ENCODE results near the gene ITGB3BP.
"Not testable (repeated sequence)": the region's sequence is repeated elsewhere in the genome, so short reads cannot be mapped to it uniquely, and the experiment has no call there.

ITGB3BP gene

DNA sequence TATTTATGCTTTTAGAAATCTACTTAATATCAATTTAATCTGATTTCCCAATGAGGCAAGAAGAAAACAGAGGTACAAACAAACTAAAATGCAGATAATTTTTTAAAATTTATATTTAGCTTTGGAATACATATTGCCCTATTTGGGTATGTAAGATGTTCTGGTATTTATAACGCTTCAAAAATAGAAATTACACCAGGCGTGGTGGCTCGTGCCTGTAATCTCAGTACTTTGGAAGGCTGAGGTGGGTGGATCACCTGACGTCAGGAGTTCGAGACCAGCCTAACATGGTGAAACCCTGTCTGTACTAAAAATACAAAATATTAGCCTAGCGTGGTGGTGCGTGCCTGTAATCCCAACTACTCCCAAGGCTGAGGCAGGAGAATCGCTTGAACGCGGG is 13.3 kb downstream of the ITGB3BP start:
- no peak for DNase-seq

DNA sequence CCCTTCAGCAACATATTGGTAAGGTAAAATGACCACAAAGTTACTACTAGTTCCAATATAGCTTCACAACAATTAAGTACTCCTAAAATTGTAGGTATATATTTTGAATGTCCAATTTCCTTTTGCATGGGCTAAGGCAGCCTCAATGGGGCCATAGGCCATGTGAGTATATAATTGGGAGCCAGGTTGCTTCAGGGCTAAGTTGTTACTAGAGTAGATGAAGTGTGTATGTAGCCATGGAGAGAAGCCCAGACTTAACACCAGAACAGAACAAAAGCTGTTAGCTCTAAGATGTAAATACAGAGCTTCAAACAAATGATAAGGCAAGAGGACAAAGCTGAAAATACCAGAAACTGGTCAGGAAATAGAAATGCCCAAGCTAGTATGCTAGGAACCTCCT is 16.2 kb downstream of the ITGB3BP start:
- DNase-seq, result no peak

DNA sequence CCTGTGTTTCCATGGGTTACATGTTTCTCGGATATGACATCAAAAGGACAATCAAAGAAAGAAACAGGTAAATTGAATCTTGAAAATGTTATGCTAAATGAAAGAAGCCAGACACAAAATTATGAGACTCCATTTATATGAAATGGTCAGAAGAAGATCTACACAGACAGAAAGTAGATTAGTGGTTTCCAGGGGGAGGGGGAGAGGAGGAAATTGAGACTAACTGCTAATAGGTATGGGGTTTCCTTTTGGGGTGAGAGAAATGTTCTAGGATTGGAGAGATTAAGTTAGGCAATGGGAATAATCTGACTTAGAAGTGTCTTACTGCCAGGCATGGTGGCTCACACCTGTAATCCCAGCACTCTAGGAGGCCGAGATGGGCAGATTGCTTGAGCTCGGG is 21.8 kb downstream of the ITGB3BP start:
- no peak for DNase-seq

DNA sequence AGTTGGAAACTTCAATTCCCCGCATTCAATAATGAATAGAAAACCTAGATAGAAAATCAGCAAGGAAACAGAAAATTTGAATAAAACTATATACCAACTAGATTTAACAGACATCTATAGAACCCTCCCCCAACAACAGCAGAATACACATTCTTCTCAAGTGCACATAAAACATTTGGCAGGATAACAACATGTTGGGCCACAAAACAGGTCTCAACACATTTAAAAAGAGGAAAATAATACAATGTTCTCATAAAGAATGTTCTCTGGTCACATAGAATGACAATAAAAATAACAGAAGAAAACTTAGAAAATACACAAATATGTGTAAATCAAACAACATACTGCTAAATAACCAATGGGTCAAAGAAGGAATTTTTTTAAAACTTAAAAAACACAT is 24.9 kb downstream of the ITGB3BP start:
- DNase-seq, result no peak

DNA sequence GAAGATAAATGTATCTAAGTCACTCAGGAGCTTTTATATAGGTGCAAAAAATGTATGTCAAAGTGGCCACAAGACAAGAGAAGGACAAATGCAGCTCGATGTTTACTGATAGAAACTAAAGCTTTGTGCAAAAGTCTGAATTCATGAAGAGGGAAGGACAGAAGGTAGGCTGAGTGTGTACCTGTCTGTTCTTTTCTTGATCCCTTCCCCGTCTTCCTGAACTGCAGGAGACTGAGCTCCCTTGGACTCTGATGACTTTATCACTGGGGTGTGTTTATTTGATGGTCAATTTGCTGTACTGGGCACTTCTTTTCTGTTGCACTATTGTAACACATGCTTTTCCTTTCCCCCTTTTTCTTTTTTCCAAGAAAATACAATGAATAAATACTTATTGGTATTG is 25.4 kb downstream of the ITGB3BP start:
- no peak for DNase-seq

DNA sequence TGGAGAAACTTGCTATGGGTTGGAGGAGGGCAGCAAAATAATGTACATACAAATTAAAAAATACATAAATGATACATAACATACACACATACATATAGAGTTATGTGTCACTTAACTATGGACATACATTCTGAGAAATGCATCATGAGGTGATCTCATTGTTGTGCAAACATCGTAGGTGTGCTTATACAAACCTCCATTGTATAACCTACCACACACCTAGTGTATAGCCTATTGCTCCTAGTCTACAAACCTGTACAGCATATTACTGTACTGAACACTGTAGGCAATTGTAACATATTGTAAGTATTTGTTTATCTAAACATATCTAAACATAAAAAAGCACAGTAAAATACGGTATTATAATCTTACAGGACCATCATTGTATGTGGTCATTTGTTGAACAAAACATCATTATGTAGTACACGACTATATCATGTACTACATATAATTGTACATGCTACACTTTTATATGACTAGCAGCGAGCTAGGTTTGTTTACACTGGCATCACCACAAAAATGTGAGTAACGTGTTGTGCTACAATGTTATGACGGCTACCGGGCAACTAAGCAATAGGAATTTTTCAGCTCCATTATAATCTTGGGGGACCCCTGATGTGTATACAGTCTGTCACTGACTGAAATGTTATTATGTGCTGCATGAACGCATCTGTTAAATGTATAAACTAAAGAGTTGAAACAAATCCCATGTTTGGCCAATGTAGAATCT is 35.5 kb downstream of the ITGB3BP start:
- no peak for DNase-seq

DNA sequence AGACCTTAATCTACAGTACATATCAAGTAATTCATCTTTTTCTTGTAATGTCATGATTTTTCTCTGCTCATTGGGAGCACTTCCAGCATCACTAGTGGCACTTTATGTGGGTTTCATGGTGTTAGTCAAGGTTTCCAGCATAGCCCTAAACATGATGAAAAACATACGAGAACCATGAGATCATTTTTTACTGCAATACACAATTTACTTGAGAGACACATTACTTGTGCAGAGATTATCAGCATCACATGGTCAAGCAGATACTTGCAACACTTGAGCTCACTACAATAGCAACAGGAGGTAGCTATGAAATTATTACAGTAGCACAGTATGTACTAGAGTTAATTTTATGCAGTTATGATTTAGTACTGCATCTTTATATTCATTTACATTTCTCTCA is 36.4 kb downstream of the ITGB3BP start:
- no peak for DNase-seq

DNA sequence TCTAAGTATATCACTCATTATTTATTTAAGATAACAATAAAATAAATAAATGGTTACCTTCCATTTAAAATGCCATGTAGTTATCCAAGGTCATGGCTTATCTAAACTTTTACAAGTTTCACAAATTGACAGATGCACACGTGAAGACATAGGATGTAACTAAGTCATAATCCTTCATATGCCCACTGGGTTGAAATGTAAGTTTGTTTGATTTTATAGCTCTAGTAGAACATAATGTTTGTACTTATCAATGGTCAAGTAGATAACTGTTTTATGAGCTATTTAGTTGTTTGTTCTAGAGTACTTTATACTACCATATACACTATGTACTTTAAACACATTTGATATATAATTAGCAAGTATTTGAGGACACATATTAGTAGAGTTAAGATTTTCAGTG is 43.0 kb downstream of the ITGB3BP start:
- no peak for DNase-seq

DNA sequence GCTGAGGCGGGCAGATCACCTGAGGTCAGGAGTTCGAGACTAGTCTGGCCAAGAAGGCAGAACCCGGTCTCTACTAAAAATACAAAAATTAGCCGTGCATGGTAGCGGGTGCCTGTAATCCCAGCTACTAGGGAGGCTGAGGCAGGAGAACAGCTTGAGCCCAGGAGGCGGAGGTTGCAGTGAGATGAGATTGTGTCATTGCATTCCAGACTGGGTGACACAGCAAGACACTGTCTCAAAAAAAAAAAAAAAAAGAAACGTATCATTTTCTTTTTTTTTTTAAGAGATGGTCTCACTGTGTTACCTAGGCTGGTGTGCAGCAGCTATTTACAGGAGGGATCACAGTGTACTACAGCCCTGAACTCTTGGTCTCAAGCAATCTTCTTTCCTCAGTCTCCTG is 47.3 kb downstream of the ITGB3BP start:
- DNase-seq, result no peak

DNA sequence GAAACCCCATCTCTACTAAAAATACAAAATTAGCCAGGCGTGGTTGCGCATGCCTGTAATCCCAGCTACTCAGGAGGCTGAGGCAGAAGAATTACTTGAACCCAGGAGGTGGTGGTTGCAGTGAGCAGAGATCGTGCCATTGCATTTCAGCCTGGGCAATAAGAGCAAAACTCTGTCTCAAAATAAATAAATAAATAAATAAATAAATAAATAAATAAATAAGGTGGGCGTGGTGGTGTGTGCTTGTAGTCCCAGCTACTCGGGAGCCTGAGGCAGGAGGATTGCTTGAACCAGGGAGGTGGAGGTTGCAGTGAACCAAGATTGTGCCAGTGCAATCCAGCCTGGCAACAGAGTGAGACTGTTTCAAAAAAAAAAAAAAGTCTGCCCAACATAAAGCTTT is 54.3 kb downstream of the ITGB3BP start:
- DNase-seq, result not testable (repeated sequence)

DNA sequence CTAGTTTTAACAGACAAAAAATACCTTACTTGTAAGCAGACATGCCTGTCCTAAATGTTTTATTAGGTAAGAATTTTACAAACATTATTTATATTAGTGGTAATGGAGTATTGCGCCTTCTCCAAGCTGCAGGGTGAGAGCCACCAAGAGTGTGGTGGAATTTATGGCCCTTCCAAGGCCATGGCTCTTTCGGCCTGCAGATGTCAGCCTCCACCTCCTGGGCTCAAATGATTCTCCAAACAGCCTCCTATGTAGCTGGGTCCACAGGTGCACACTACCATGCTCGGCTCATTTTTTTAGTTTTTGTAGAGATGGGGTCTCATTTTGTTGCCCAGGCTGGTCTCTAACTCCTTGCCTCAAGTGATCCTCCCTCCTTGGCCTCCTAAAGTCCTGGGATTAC is 56.3 kb downstream of the ITGB3BP start:
- DNase-seq, result no peak

DNA sequence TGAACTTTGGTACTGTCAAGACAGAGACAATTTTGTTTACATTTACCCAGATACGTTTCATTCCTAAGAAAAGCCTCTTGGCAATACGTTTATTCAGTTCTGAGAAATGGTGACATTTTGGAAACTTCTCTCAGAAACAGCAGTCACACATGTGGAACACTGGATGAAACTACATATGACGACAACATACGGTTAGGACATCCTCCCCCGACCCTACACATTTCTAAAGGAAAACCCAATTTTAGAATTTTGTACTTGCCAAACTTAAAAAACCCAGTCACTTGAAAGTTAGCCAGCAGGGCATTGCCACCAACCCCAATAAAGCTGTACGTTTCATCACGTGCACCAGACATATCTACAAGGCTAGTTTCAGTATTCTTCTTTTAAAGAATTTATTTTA is 56.8 kb downstream of the ITGB3BP start:
- DNase-seq, result no peak

DNA sequence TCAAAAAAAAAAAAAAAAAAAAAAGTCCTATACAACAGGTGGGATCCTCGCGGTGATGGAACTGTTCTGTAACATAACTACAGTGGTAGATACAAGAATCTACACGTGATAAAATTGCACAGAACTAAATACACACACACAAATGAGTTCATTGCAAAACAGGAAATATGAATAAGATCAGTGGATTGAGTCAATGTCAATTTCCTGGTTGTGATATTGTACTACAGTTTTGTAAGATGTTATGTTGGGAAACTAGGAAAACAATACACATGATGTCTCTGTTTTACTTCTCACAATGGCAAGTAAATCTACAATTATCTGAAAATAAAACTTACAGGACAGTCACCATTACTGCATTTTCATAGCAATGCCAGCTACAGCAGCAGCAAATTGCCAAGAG is 59.8 kb downstream of the ITGB3BP start:
- no peak for DNase-seq

DNA sequence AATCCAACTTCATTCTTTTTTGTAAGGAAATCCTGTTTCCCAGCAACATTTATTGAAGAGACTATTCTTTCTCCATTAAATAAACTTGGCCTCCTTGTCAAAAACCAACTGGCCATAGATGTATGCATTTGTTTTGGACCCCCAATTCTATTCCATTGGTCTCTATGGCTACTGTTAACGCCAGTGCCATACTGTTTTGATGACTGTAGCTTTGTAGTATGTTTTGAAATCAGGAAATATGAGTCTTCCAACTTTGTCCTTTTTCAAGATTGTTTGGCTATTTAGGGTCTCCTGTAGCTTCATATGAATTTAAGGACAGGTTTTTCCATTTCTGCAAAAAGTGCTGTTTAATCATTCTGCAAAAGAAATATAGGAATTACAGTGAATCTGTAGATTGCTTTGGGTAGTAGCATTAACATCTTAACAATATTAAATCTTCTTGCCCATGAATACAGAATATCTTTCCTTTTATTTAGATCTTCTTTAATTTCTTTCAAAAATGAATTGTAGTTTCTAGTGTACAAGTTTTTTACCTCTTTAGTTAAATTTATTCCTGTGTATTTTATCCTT is 61.3 kb downstream of the ITGB3BP start:
- DNase-seq, result no peak

DNA sequence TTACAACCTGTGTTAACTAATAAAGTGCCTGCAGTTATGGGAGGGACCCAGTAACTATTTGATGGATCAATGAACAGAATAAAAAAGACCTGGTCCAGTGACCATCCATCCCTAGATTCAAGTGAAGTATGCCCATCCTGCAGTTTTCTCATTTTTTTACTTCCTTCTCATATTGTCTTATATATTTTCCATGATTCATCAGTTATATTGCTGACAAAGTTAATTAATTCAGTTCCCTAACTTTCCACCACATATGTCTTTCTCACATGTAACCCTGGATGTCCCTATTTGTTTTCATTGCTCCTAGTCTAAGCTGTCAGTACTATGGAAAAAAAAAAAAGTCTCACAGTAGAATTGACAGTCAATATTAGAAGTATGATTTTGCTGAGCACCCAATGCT is 64.3 kb downstream of the ITGB3BP start:
- DNase-seq, result no peak

DNA sequence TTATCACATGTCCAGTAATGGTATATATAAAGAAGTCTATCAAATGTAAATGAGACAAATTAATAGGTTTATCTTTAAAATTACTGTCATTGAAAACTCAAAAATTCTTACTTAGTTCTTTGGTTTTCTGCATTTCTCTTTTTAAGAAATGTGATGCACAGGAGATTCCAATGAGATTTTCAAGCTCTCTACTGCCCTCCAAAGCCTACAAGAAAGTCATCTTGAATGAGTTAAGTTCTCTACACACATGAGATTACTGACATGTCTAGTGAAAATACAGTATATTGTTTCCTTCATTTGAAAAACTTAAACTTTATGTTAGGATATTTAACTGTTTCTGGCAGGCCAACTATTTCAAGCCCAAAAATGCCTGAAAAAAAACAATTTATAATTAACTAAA is 68.8 kb downstream of the ITGB3BP start:
- DNase-seq, result no peak

DNA sequence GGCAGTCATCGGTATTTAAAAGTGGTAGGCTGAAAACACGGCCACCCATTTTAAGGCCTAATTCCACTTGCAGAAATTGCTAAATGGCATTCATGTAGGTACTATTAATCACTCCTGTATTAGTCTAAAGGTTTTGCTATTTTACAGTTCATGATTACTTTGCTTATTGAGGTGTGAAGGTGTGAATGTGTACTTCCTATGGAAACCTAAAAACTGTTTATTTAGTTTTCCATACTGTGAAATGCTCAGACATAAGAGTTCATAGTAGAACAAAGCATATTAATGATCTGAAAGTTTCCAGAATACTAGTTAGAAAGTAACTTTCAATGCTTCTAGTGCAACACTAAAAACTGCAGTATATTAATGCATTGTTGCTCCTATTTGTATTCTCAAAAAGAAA is 69.8 kb downstream of the ITGB3BP start:
- DNase-seq, result no peak

DNA sequence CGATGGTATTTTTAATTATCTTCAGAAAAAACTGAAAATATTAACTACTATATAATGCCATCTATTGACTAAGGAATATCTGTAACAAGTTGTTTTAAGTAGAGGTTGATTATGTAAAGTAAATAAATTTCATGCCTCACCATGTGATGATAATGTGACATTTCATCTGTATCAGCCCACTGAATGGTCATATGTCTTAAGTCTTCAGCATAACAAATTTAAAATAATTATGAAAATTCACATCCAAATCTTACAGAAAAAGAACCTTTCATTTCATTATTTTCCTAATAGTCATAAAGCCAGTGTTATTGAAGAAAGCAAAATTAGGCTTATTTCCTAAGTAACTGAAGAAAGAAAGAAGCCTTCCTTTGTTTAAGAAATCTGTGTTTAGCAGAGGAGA is 72.6 kb downstream of the ITGB3BP start:
- DNase-seq, result no peak

DNA sequence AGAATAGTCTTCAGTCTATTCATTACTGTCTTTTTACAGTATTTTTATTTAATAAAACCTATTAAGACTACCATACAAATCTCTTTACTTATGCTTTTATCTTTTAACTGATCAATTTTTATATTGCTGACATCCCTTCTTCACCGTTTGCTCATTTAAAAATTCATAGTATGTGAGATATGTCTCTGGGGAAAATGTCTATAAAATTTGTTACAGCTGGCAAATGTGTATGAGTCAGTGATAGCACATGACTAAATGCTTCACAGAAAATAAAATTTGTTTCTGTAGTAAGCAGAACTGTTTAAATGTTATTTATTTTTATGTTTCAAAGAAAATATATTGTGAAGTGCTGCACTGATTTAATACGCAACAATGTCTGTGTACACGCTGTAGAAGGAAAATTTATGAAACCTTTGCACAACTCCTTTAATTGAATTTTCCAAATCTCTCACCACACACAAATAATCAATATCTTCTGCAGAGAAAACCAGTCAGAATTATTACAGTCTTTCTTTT is 74.2 kb downstream of the ITGB3BP start:
- no peak for DNase-seq

DNA sequence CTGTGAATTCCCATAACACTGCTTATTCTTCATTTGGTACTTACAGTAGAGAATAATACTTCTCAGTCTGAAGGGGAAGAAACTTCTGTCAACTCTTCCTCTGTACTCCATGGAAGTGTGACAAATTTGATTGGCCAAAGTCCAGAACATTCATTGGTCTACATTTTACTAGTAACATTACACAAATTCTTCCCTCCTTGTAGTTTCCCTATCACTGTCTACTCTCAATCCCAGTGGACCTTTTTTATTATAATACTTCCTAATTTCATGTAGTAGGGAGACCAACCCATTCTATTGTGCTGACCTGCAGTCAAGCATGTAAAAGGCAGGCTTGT is 80.9 kb downstream of the ITGB3BP start:
- no peak for DNase-seq

DNA sequence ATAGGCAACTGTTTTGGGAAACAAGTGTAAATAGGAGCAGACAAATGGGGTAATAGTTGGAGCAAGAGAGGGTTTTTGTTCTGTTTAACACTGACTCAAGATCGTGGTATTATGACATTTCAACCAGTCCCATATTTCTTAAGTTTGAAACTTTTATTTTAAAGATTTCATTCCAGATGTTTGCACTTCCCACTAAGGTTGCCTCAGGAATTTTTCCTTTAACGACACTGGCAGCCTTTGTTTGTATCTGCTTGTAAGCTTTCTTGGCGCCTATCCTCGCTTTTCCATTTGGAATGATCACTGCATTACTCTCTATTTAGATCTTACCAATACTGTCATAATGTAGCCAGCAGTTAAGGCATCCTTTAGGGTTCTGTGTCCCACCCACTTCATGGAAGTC is 87.9 kb downstream of the ITGB3BP start:
- DNase-seq, result no peak

DNA sequence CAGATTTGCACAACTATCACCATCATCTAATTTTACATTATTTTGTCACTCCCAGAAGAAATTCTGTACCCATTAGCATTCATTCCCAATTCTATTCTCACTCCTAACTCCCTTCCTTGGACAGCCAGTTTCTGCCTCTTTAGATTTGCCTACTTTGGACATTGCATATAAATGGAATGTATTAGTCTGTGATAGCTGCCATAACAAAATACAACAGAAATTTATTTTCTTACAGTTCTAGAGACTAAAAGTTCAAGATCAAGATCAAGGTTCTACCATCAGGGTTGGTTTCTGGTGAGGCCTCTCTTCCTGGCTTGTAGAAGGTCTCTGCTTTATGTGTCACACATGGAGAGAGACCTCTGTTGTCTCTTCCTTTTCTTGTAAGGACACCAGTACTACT is 93.7 kb downstream of the ITGB3BP start:
- no peak for DNase-seq

DNA sequence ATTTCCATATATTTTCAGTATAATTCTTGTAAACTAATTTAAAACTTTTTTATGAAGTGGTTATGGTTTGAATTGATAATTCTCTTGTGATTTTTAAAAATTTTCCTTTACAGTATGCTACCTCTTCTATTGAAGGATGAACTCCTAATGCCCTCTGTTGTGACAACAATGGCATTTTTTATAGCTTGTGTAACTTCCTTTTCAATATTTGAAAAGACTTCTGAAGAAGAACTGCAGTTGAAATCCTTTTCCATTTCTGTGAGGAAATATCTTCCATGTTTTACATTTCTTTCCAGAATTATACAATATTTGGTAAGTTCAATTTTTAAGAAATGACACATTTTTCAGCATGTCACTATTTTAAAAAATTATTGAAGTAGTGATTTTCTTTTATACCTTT is 94.2 kb downstream of the ITGB3BP start:
- no peak for DNase-seq

DNA sequence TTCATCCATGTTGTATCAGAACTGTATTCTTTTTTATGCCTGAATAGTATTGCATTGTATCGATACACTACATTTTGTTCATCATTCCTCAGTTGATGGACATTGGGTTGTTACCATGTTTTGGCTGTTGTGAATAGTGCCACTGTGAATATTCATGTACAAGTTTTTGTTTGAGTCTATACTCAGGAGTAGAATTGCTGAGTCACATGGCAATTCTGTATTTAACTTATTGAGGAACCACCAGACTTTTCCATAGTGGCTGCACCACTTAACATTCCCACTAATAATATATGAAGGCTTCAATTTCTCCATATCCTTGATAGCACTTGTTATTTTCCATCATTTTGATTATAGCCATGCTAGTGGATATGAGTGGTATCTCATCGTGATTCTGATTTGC is 99.4 kb downstream of the ITGB3BP start:
- DNase-seq, result no peak

Data from anterior cingulate cortex (tissue), 58 donors.